Stimulated activated CD4-positive, alpha-beta T cell treated with anti-CD3 and anti-CD28 coated beads, Interleukin-15, amount 100 ng/mL, for 1 hour (primary cell): ENCODE measurements around the gene TSPAN12.

Experiments
- DNase-seq, 2 donors: peaks; one replicate each; pipeline ENCODE4 v3.0.0-alpha.2; 2020; ENCODE audit warnings: low read depth in 1 of 2, low spot score in 1 of 2

TSPAN12 gene

DNA sequence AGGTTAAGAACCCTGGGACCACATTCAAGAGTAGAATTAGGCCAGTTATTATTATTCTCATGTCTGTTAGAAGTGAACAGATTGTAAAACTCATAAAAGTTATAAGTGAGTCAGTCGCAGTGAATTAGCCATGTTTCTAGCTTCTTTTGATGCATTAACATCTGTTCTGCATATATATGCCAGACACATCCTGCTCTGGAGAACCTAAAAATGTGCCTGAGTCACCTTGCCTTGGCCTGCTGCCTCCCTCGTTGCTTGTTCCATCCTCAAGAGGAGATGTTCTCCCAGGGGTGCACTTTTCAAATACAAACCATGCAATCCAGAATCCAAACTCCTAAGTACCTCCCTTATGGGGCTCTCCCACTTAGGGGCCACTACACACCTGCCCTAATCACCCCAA, 14.8 kb downstream of the TSPAN12 start:
- no peak for DNase-seq

DNA sequence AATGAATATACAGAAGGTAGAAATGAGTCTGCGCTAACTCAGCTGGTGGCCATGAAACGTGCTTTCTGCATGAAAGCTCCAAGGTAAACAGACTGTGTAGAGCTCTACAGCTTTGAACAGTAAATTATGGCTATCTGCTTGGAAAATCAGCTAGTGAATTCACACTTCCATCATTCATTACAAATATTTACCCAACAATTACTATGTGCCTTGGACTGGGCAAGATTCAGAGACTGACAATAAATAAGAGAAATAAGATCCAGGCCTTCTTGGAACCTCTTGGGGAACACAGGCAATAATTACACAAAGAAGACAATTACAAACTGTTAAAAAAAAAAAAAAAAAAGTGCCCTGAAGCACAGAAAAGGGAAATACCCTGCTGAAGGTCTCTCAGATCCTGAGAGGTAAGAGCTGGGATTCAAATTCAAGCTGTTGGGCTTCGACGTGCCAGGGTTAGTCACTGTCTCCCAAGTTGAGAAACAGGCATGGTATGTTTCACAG, 15.8 kb downstream of the TSPAN12 start:
- no peak for DNase-seq

DNA sequence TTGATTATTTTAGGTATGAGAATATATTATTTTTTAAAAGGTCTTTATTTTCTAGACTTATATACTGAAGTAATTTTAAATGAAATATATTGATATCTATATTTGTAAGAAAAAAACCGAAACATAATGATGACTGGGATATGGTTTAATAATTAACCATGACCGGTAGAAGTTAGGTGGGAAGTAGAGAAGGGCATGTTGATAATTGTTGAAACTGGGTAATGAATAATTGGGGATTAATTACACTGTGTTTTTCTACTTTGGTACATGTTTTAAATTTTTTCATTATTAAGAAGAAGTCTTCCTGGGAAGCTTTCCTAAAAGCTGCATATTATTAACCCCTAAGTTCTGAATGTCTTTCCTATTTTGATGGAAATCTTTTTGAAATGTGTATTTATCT, 16.3 kb downstream of the TSPAN12 start:
- DNase-seq, result no peak

DNA sequence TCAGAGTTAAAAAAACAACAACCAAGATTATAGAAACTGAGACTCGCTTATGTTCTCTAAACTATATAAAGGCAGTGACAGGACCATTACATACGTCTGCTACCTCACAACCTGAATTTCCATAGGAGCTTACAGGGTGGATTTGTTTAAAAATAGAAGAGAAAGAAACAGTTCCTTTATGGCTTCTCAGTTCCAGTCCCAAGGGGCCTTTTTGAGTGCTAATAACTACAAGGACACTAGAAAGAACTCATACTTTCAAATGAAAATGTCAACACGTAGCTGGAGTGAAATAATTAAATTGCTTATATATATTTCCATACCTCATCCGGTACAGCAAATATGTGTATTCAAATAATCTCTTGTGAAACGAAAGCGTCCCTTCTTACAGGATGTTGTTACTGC, 19.7 kb downstream of the TSPAN12 start:
- no peak for DNase-seq

DNA sequence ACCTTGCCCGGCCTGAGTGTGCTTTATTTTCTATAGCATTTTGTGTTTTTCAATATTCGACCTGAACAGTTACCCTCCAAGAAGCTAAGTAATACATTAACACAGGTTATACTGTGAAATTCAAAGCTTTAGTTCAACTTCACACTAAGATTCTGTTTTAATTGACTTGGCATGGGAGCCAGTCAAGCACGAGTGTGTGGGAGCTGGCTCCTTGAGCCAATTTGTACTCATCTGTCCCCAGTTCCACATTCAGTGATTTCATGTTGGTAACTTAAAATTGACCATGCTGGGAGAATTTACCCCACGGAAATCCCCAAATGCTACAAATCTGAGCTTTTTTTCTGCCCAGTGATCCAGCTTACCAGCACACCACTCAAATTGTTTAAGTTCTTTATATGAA, 20.3 kb downstream of the TSPAN12 start:
- no peak for DNase-seq

DNA sequence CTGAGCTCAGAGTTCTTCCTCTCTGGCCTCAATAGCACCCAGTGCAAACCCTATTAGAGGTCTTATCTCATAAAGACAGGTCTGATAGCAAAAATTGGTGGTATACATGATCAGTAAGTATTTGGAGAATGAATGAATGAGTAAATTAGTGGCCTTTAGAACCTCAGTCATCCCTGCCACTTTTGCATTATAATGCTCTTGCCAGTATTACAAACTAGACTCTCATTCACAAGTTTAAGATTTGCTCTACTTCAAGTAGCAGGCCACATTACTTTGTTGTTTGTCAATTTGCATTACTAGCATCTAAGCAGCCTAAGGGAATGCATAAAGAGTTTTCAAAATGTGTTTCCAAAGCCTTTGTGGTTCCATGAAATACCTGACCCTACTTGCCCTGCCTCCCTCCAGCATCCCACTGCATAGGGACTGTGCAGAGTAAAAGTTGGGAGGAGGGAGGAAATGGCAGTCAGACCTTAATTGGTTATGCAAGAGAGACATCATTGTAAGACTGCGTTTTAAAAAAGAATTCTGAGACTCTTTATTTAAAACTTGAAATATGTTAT, 21.3 kb downstream of the TSPAN12 start:
- DNase-seq, result no peak

DNA sequence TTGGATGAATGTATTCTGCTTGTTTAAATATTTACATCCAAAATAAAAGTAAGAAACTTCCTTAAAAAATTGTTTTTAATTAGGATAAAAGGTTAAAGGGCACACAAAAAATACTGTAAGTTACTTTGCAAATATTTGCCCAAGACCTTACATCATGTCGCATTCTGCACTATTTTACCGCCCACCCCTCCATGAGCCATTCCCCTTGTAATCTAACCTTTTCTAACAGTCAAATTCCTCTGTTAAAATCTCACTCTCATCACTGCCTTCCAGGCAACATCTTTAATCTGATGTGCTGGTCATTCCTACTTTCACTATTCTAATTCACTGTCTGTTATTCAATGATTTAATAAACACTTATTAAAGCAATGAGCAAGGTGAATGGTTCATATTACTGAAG, 23.2 kb downstream of the TSPAN12 start:
- no peak for DNase-seq

DNA sequence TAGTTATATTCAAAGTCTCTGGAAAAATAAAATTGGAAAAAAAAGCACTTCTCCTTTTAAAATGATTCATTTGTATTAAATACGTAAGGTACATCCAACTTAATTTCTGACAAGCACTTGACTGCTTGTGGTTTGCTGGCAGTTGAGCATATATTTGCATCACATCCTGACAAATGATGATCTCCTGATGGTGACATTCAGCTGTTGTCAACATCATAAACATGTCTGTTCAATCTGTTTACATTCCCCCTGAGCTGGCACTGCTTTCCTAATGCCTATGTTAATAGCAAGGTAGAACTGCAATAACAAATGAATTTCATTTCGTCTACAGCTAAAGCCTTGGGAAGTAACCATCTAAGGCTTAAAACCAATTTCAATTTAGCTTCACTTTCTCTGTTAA, 24.4 kb downstream of the TSPAN12 start:
- DNase-seq, result no peak

DNA sequence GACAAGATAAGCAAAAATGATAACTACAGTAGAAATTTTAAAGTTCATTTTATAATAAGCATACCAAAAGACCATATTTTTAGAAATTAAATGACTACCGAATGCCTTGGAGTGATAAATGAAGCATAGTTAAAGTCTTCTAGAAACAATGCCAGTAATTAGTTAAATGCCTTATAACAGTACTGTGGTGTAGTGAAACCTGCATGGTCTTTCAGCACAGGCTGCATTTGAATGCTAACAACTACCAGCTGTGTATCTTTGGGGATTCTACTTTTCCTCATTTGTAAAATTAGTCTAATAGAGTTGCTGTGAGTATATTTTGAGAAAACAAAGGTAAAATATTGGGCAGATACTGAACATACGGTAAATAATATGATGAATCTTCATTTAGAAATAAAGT, 25.1 kb downstream of the TSPAN12 start:
- no peak for DNase-seq

DNA sequence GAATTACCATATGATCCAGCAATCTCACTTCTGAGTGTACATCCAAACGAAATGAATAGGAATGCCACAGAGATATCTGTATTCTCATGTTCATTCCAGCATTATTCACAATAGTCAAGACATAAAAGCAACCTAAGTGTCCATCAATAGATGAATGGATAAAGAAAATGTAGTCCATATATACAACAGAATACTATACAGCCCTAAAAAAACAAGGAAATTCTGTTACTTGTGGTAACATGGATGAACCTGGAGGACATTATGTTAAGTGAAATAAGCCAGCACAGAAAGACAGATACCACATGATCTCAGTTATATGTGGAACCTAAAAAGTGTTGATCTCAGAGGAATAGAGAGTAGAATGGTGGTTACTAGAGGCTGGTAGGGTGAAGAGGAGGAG, 26.7 kb downstream of the TSPAN12 start:
- no peak for DNase-seq

DNA sequence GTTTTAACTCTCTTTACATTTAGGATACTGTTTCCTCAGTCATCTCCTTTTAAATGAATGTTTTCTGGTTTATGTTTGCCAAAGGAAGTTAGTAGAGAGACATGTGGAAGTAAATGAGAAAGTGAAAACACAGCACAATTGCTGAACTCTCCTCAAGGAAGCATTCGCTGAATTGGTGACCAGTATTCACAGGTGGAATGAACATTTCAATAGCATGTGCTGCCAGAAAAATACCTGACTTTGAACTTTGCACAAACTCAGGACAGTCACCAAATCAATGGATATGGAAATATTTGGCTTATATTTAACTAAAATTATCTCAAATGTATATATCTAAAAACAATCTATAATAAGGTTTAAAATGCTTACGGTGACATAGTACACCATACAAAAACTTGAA, 28.5 kb downstream of the TSPAN12 start:
- DNase-seq, result no peak

DNA sequence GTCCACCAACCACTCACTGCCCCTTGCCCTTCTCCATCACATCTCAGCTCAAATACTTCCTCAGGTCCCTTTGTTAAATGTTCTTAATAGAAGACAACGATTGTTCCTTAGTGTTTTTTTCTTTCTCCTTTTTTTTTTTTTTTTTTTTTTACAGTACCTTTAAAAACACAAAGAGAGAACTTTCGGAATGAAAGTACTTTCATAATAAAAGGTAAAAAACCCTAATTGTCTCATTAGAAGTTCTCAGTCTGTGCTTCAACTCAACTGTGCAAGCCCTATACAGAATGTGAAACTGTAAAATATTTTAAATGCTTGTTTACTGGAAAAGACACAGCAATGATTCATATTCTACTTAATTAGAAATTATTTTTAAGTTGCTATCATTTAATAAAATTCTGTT, 29.4 kb downstream of the TSPAN12 start:
- no peak for DNase-seq

DNA sequence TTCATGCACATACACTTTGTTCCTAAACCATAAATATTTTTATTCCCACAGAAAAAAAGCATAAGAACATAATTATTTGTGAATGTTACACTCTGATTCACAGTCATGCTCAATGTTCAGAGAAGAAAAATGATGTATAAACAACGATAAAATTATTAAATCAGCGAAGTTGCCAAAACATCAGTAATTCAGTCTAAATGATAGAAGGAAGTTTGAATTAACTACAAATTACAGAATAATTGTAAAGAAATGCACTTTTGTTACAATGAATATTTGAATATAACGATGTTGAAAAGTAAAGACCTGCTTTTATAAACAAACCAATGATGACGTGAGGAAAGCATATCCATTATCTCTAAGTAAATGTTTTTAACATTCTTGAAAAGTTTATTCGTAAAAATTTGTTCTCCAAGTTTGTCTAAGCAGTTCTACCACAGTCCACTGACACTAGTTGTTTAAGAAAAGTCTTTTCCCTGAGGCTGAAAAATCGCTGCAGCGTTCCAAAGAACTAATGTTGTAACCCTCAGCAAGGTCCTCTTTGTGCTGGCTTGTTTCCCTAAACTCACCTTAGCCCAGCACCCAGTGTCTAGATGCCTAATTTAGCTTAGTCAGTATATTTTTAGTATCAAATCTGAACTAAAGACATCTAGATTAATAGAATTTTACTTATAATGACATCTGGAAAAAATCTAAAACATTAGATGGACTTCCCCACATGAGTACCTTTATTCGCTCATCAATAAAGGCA, 30.4 kb downstream of the TSPAN12 start:
- no peak for DNase-seq

DNA sequence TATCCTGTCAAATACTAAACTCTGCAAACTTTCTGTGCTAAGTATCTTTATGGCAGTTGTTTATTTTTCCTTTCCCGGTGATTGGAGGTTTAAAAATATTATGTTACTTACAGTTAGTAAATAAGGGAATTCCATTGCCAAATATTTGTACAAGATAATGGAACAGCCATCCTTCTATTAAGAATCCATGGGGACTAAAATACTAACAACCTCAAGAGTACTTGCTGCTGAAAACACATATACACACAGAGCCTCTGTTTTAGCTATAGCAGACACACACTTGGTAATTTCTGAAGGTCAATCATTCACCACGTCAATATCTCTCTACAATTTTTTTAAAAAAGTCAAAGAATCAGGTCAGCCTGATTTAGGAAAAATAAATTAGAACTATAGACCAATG, 32.4 kb downstream of the TSPAN12 start:
- DNase-seq, result no peak

DNA sequence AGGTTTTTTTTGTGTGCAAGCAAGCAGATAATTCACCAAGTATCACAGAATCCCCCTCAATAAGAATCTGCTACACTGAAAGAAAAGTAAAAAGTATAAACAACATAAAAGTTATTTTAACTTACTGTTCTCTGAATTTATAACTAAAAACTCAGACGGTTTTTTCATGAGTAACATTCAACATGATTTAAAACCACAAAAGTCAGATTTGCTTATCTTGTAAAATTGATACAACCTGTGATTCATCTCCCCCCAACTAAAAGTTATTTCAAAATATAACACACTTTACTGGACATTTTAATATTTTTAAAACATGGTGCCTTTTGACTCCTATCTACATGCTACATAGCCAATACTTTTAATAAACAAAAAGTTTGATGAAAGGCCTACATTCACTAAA, 32.8 kb downstream of the TSPAN12 start:
- no peak for DNase-seq

DNA sequence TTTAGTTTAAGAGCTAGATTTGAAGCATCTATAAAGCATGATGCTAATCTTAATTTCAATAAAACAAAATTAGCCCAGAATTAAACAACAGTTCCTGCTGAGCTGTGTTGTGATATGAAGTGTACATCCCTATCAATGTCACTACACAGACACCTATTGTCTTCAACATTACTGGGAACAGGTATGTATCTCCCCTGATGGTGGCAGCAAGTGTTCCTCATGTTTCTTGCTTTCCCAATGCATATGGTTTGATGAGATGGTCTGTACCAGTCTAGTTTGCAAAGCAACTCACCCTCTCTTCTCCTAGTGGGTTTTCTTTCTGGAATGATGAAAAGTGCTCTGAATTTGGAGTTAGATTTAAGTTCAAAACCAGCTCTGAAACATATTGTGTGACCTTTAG, 38.1 kb downstream of the TSPAN12 start:
- DNase-seq, result no peak

DNA sequence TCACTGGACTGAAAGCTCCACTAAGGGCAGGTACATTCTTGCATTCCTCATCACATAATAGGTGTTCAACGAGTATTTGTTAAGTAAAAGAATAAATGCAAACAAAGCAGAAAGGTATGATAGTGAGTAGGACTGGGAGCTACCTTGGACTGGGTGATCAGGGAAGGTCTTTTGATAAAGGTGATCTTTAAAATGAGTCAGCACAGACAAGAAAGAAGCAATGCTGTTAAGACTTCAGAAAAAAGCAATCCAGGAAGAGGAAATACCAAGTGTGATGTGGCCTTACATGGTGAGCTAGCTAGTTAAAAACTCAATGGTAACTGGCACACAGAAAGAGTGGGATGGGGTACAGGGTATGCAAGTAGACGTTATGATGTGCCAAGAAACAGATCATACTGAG, 40.1 kb downstream of the TSPAN12 start:
- DNase-seq, result no peak

DNA sequence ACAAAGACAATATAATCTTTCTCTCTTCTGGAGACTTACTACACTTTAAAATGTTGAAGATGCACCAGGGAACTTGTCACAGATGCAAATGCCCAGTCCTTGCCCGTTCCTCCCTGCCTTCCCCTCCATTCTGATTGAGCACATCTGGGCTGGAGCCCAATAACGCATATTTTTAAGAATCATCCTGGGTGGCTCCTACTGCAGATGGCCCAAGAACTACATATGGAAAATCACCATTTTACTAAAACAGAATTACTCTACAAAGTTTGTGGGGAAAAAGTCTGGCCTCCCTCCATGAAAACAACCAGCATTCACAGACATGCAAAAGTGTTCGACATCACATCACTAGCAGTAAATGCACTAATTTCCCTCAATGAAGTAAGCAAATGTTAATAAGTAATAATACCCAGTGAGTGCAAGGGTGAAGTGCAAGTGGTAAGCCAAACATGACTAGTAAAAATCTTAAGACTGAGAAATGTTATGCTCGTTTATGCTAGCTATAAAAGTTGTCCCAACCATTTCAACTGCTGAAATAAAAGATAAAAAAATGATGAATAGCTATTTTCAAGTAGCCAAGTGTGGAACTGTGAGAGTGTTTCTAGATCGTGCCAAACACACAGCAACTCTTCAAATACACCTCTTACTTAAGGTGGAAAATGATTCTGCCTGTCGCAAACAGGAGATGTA, 43.5 kb downstream of the TSPAN12 start:
- DNase-seq, result no peak

DNA sequence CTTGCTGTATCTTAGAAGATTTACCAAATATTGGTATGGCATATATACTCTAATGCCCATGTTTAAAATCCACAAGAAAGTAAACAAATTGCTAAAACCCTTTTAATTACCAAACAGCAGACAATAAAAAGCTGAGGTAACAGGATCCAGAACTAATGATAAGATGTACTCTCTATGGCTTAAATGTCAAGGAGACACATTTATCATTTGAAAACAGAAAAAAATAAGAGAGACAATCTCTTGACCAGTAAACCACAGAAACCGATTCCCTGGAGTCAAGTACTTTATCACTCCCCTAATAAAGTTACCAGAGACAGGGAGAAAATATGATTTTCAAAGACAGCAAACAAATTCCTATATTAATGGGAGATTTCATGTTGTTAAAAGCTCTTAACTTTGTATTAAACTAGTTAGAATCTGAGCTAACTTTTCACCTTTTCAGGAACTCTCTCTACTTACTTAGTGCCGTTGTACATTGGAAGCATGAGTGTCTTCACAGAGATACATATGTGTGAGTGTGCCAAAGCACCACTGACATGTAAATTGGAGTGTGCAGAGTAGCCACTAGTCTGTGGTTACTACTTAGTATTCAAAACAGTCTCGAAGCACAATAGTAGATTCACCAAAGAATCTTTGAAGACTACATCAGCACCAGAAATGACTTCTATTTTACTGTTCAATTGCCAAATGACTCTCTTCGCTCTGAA, 44.2 kb downstream of the TSPAN12 start:
- no peak for DNase-seq

DNA sequence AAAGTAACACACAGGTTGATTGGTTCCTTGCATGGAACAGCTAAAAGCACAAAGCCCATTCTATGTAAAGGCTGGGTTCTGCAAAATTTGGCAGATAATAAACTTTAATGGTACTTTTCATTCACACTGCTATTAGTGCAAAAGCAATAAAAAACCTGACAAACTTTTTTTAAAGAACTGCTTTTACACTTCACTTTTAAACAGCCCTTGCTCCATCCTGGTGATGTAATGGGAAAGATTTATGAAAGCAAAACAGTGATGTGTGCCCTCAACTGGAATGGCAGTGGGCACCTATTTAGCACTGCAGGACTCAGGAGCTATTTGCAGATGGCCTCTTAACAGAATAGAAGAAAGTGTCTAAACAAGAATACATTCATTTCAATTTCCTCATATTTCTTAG, 44.9 kb downstream of the TSPAN12 start:
- no peak for DNase-seq

DNA sequence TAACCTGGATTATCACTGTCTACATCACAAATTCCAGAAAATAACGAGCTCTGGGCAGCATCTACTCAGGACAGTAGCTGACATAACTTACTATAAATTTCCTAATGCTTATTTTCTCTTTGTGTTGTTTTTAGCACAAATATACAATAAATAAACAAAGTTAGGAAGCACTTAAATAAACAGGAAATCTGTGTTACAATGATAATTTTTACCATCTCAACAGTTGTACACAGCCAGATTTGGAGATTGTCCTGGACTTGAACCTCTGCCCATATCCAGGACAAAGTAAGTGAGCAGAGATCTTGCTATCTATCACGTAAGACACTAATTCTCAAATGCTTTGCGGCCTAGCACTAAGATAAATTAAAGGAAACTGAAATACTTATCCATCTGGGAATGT, 48.7 kb downstream of the TSPAN12 start:
- DNase-seq, result no peak

DNA sequence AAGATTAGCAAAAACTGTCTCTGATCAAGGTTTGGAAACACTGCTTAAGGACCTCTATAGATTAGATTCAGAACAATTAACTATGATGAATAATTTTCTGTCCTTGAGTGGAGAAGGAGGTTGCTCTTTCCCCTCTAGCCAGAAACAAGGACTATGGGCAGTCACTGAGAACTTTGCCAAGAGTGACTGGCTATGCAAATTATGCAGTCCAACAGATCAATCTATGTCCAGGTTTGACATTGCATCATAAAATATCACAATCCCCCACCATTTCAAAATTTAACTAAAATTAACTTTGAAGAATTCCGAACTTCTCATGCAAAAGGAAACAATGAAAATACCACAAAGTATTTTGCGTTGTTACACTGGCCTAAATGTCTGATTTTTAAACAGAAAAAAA, 50.6 kb downstream of the TSPAN12 start:
- DNase-seq, result no peak
